Esophagus muscularis mucosa (tissue), 4 donors: ENCODE measurements around the gene NDUFA11. TPM values are rescaled to one million over a fixed set of nuclear protein-coding genes. Genes with fewer than 3 reads are reported as not detected.

Source experiments
- DNase-seq: peaks from one replicate; pipeline ENCODE4 v3.0.0-alpha.2; 2017; ENCODE audit errors: extremely low spot score
- H3K27ac ChIP-seq, 4 donors: fragments of 200-600 bp; sonication (generic); replicated peaks in 1 of 4; 1 replicate in 3 of 4; 2 replicates in 1 of 4; pipeline ENCODE4 v1.5.1; 2016 to 2019; ENCODE audit warnings: mild to moderate bottlenecking in 1 of 4
- H3K27me3 ChIP-seq, 4 donors: fragments of 200-600 bp; sonication (generic); one replicate each; pipeline versions ENCODE4 v1.5.1 to v1.6.0; 2016 to 2019
- H3K36me3 ChIP-seq, 4 donors: fragments of 200-600 bp; sonication (generic); one replicate each; pipeline ENCODE4 v1.5.1; 2016 to 2019
- H3K4me1 ChIP-seq, 4 donors: fragments of 200-600 bp; sonication (generic); one replicate each; pipeline ENCODE4 v1.5.1; 2016 to 2019
- H3K4me3 ChIP-seq, 4 donors: fragments of 200-600 bp; sonication (generic); 1 replicate in 2 of 4; 2 replicates in 2 of 4; pipeline ENCODE4 v1.5.1; 2016 to 2019; ENCODE audit warnings: mild to moderate bottlenecking in 4 of 4, moderate library complexity in 1 of 4
- H3K9me3 ChIP-seq, 4 donors: fragments of 200-600 bp; sonication (generic); 1 replicate in 3 of 4; 2 replicates in 1 of 4; pipeline ENCODE4 v1.5.1; 2016 to 2019
- CTCF ChIP-seq, 3 experiments: fragments of 200-600 bp in 2 of 3; fragments of 450-650 bp in 1 of 3; sonication (generic) in 2 of 3; IDR thresholded peaks; one replicate each; pipeline ENCODE4 v1.5.1; 2017 to 2019; ENCODE audit warnings: antibody characterized with exemption in 3 of 3, mild to moderate bottlenecking in 2 of 3, moderate library complexity in 1 of 3
- EP300 ChIP-seq: sonication (generic); formaldehyde crosslinking; IDR thresholded peaks from one replicate; pipeline ENCODE4 v1.6.1; 2017; ENCODE audit warnings: antibody characterized with exemption
- POLR2A ChIP-seq: fragments of 450-650 bp; IDR thresholded peaks from one replicate; pipeline ENCODE4 v1.6.1; 2017; ENCODE audit warnings: antibody characterized with exemption, moderate library complexity, mild to moderate bottlenecking, low read depth
- POLR2AphosphoS5 ChIP-seq, 2 donors: sonication (generic); formaldehyde crosslinking; IDR thresholded peaks; one replicate each; pipeline ENCODE4 v1.6.1; 2017; ENCODE audit warnings: antibody characterized with exemption in 2 of 2
- WGBS: methylation state at CpG from one replicate; pipeline ENCODE4 v1.1.5; 2018; 5-methylcytosine and 5-hydroxymethylcytosine counted together
- intact Hi-C: fragments of 100-400 bp; cut with DNase I; formaldehyde crosslinking; loops from one replicate; pipeline ENCODE4 v1.15.1; 2023
- total RNA-seq, 4 donors: library from RNA; depleted of rRNA; stranded (reverse); fragments of >200 nt; gene quantifications; one replicate each; pipeline versions ENCODE4 v1.1.0 to v1.2.1, GENCODE V29; 2016

Gene NDUFA11
- total RNA-seq, 4 donors from 2014 or later, result 292 to 378 (median 314) TPM

- H3K4me3 ChIP-seq, result no peak overlapping the region
- intact Hi-C loops, result no loop called here
- WGBS, result 80% methylated on average over 14 of the region's 18 CpGs
- peaks cover 27 to 48% (median 36%) of the 10 kb centered on the region in 4 donors for H3K4me1 ChIP-seq
- TF ChIP-seq POLR2A (no peak), POLR2AphosphoS5 (IDR thresholded peaks at IDR 0.05) (no peak), CTCF (IDR thresholded peaks at IDR 0.05) (no peak), EP300 (no peak)
- peaks cover 56 to 99% (median 91%) of the 10 kb centered on the region in 4 donors for H3K36me3 ChIP-seq
- H3K27ac ChIP-seq, result peak overlapping the region; percentile 80 to 84 (median 82)
- no peaks in the 10 kb centered on the region for H3K27me3 ChIP-seq
- DNase-seq, result no peak
- peaks cover 0 to 3% (median 0%) of the 10 kb centered on the region in 4 donors for H3K9me3 ChIP-seq
These were observed 22.3 kb upstream of the NDUFA11 start for GRCh38 chr19:5925830-5926427.

- no peaks in the 10 kb centered on the region for H3K27me3 ChIP-seq
- H3K9me3 ChIP-seq, result peaks cover 0 to 3% (median 0%) of the 10 kb centered on the region in 4 donors
- H3K4me1 ChIP-seq, result peaks cover 27 to 39% (median 36%) of the 10 kb centered on the region in 4 donors
- no peak for DNase-seq
- intact Hi-C loops, result no loop called here
- peaks cover 68 to 99% (median 91%) of the 10 kb centered on the region in 4 donors for H3K36me3 ChIP-seq
- TF ChIP-seq POLR2A, result no peak
- TF ChIP-seq CTCF (IDR thresholded peaks at IDR 0.05), result no peak
- TF ChIP-seq EP300, result no peak
- TF ChIP-seq POLR2AphosphoS5 (IDR thresholded peaks at IDR 0.05), result no peak
- no peak overlapping the region for H3K27ac ChIP-seq
- no peak overlapping the region for H3K4me3 ChIP-seq
- WGBS, result 93% methylated on average over 16 of the region's 16 CpGs
These were observed 19.8 kb upstream of the NDUFA11 start for GRCh38 chr19:5923356-5923755.

- peaks cover 17 to 27% (median 24%) of the 10 kb centered on the region in 4 donors for H3K4me1 ChIP-seq
- H3K36me3 ChIP-seq, result peaks cover 80 to 99% (median 93%) of the 10 kb centered on the region in 4 donors
- no peaks in the 10 kb centered on the region for H3K27me3 ChIP-seq
- H3K4me3 ChIP-seq, result no peak overlapping the region
- 87% methylated on average over 12 of the region's 12 CpGs for WGBS
- DNase-seq, result no peak
- TF ChIP-seq EP300 (no peak), POLR2AphosphoS5 (IDR thresholded peaks at IDR 0.05) (no peak), POLR2A (no peak), CTCF (IDR thresholded peaks at IDR 0.05) (no peak)
- peaks cover 0 to 3% (median 0%) of the 10 kb centered on the region in 4 donors for H3K9me3 ChIP-seq
- H3K27ac ChIP-seq, result no peak overlapping the region
- intact Hi-C loops, result no loop called here
These were observed 18.6 kb upstream of the NDUFA11 start for GRCh38 chr19:5922161-5922545.

GRCh38 chr19:5921516-5922160 is 18.0 kb upstream of the NDUFA11 start:
- H3K27me3 ChIP-seq, result no peaks in the 10 kb centered on the region
- no peak overlapping the region for H3K27ac ChIP-seq
- H3K4me1 ChIP-seq, result peaks cover 12 to 22% (median 19%) of the 10 kb centered on the region in 4 donors
- intact Hi-C loops, result no loop called here
- no peak overlapping the region for H3K4me3 ChIP-seq
- TF ChIP-seq EP300 (no peak), CTCF (IDR thresholded peaks at IDR 0.05) (no peak), POLR2A (no peak), POLR2AphosphoS5 (IDR thresholded peaks at IDR 0.05) (no peak)
- H3K9me3 ChIP-seq, result peaks cover 0 to 3% (median 0%) of the 10 kb centered on the region in 4 donors
- WGBS, result 82% methylated on average over 21 of the region's 21 CpGs
- H3K36me3 ChIP-seq, result peaks cover 85 to 99% (median 96%) of the 10 kb centered on the region in 4 donors
- DNase-seq, result no peak
